HepG2 (cell line): ENCODE results near the gene LRRIQ4. TPM values are rescaled to one million over a fixed set of nuclear protein-coding genes. Genes with fewer than 3 reads are reported as not detected.

Experiments used
- ARHGAP35 ChIP-seq: sonication (generic); formaldehyde crosslinking; IDR thresholded peaks from 2 replicates; pipeline ENCODE4 v1.9.0; 2022; ENCODE audit warnings: mild to moderate bottlenecking, inconsistent platforms, moderate library complexity, missing genetic modification reagents, borderline replicate concordance
- ARNT2 ChIP-seq: sonication (generic); formaldehyde crosslinking; IDR thresholded peaks from 2 replicates; pipeline ENCODE4 v1.8.0; 2022; ENCODE audit warnings: mild to moderate bottlenecking, low read depth, missing genetic modification reagents, moderate library complexity
- GABPA ChIP-seq, 2 experiments: IDR thresholded peaks; 2 replicates each; pipeline ENCODE4 v1.6.1; 2011 to 2016; ENCODE audit warnings: low read depth in 2 of 2, low read length in 1 of 2, missing biosample characterization in 1 of 2, missing genetic modification characterization in 1 of 2
- HNRNPH1 ChIP-seq: fragments of 200-400 bp; formaldehyde crosslinking; optimal IDR thresholded peaks from 2 replicates; pipeline ENCODE3; 2017; ENCODE audit warnings: mild to moderate bottlenecking, low read depth, low read length
- HOXA3 ChIP-seq: sonication (generic); formaldehyde crosslinking; IDR thresholded peaks from 2 replicates; pipeline ENCODE4 v1.5.0; 2020; ENCODE audit warnings: missing genetic modification reagents
- MED1 ChIP-seq: sonication (generic); formaldehyde crosslinking; IDR thresholded peaks from 2 replicates; pipeline ENCODE4 v1.4.0; 2020; ENCODE audit warnings: missing genetic modification reagents
- SALL1 ChIP-seq: sonication (generic); formaldehyde crosslinking; IDR thresholded peaks from 2 replicates; pipeline ENCODE4 v1.8.0; 2022; ENCODE audit warnings: mild to moderate bottlenecking, missing genetic modification reagents
- SMC3 ChIP-seq: IDR thresholded peaks from 2 replicates; pipeline ENCODE4 v1.6.1; 2011; ENCODE audit warnings: low read length, improper control_type of control experiment
- SOX5 ChIP-seq: IDR thresholded peaks from 2 replicates; pipeline ENCODE4 v1.6.1; 2016; ENCODE audit warnings: borderline replicate concordance
- TARDBP ChIP-seq: sonication (generic); formaldehyde crosslinking; IDR thresholded peaks from 2 replicates; pipeline ENCODE4 v1.8.0; 2022; ENCODE audit warnings: mild to moderate bottlenecking, missing genetic modification reagents
- TCF7 ChIP-seq: sonication (generic); IDR thresholded peaks from 2 replicates; pipeline ENCODE4 v1.6.1; 2016; ENCODE audit warnings: antibody characterized with exemption, low read depth
- WIZ ChIP-seq: sonication (generic); formaldehyde crosslinking; IDR thresholded peaks from 2 replicates; pipeline ENCODE4 v1.5.1; 2020; ENCODE audit warnings: mild to moderate bottlenecking, missing genetic modification reagents
- ZNF383 ChIP-seq: sonication (generic); formaldehyde crosslinking; IDR thresholded peaks from 2 replicates; pipeline ENCODE4 v1.4.0; 2020; ENCODE audit warnings: missing genetic modification reagents, mild to moderate bottlenecking, borderline replicate concordance
- ZNF567 ChIP-seq: sonication (generic); formaldehyde crosslinking; IDR thresholded peaks from 2 replicates; pipeline ENCODE4 v1.8.1; 2023; ENCODE audit warnings: mild to moderate bottlenecking, missing genetic modification reagents, borderline replicate concordance
- polyA plus RNA-seq, 8 experiments: library from polyadenylated mRNA; depleted of rRNA in 3 of 8; stranded (reverse) in 7 of 8; unstranded in 1 of 8; fragments of >200 nt; fragmentation: Illumina TruSeq in 4 of 8; extraction: Trizol in 4 of 8; gene quantifications; 2 replicates each; pipeline versions ENCODE4 v1.2.1 to v1.2.3, GENCODE V29; 2011 to 2016; ENCODE audit warnings: low read depth in 4 of 8, missing spikeins in 1 of 8, mixed read lengths in 1 of 8; ENCODE audit not compliant: insufficient read depth in 1 of 8
- total RNA-seq, 5 experiments: library from RNA; depleted of rRNA; stranded (reverse); fragments of >200 nt; fragmentation: Illumina TruSeq; extraction: Trizol; gene quantifications; 2 replicates each; pipeline ENCODE4 v1.2.3, GENCODE V29; 2016; ENCODE audit warnings: low read depth in 1 of 5
- TF ChIP-seq, protein P1 (sequence below): sonication (generic); formaldehyde crosslinking; IDR thresholded peaks from 2 replicates; pipeline ENCODE4 v1.4.0; 2020; ENCODE audit warnings: low read depth, mild to moderate bottlenecking, missing genetic modification reagents
- TF ChIP-seq, protein P2 (sequence below): sonication (generic); formaldehyde crosslinking; IDR thresholded peaks from 2 replicates; pipeline ENCODE4 v1.5.1; 2020; ENCODE audit warnings: mild to moderate bottlenecking, missing genetic modification reagents, moderate library complexity
- TF ChIP-seq, protein P3 (sequence below): sonication (generic); formaldehyde crosslinking; IDR thresholded peaks from 2 replicates; pipeline ENCODE4 v1.8.0; 2022; ENCODE audit warnings: mild to moderate bottlenecking, missing genetic modification reagents, moderate library complexity
- TF ChIP-seq, protein P4 (sequence below): sonication (generic); formaldehyde crosslinking; IDR thresholded peaks from 2 replicates; pipeline ENCODE4 v1.8.1; 2023; ENCODE audit warnings: mild to moderate bottlenecking, inconsistent platforms, moderate library complexity, missing genetic modification reagents, borderline replicate concordance
- TF ChIP-seq, protein P5 (sequence below): sonication (generic); formaldehyde crosslinking; IDR thresholded peaks from 2 replicates; pipeline ENCODE4 v1.5.1; 2020; ENCODE audit warnings: missing genetic modification reagents, mild to moderate bottlenecking, borderline replicate concordance

LRRIQ4 gene
- total and polyA plus RNA-seq, 2 of the 13 experiments (the other 11 are each of a cell fraction or from before 2014, with no cell fraction given): not detected

DNA sequence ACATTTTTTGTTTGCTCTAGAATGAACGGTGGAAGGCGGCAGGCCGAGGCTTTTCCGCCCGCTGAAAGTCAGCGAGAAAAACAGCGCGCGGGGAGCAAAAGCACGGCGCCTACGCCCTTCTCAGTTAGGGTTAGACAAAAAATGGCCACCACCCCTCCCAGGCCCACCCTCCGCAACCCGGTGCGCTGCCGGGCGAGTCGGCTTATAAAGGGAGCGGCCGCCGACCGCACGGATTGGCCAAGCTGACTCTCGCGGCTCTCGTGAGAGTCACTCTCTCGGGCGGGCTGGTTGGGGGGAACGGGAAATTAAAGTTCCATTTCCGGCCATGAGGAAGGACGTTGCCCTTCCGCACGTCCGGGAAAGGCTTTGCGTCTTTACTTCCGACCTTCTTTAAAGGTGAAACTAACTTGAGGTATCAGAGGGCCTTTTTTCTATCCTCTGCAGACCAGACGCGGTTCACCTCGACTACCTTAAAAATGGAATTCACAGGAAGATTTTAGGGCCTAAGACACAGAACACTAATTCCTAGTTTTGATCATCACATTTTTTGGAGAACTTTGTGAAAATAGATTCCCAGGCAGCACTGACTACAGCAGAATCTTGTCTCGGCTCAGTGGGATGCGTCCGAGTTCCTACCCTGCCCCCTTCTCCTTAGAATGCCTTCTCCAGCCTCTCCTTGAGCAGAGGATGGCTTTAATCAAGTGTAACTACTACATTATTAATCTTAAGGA is 47.6 kb upstream of the LRRIQ4 start, which contains the start of gene TERC (continued):
- TF ChIP-seq, protein P1, sequence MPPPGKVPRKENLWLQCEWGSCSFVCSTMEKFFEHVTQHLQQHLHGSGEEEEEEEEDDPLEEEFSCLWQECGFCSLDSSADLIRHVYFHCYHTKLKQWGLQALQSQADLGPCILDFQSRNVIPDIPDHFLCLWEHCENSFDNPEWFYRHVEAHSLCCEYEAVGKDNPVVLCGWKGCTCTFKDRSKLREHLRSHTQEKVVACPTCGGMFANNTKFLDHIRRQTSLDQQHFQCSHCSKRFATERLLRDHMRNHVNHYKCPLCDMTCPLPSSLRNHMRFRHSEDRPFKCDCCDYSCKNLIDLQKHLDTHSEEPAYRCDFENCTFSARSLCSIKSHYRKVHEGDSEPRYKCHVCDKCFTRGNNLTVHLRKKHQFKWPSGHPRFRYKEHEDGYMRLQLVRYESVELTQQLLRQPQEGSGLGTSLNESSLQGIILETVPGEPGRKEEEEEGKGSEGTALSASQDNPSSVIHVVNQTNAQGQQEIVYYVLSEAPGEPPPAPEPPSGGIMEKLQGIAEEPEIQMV: no peak
- TF ChIP-seq ZNF567: no peak
- peak; percentile 24; the same call in 1 of the 2 replicates for TF ChIP-seq TARDBP
- peak; percentile 65 for TF ChIP-seq GABPA (IDR thresholded peaks at IDR 0.05; ENCODE audit: low read depth, low read length)
- TF ChIP-seq GABPA (CRISPR knock-in tag; IDR thresholded peaks at IDR 0.05; ENCODE audit: low read depth): peak; percentile 93
- TF ChIP-seq HOXA3 (CRISPR knock-in tag): peak; percentile 74
- TF ChIP-seq, protein P2, sequence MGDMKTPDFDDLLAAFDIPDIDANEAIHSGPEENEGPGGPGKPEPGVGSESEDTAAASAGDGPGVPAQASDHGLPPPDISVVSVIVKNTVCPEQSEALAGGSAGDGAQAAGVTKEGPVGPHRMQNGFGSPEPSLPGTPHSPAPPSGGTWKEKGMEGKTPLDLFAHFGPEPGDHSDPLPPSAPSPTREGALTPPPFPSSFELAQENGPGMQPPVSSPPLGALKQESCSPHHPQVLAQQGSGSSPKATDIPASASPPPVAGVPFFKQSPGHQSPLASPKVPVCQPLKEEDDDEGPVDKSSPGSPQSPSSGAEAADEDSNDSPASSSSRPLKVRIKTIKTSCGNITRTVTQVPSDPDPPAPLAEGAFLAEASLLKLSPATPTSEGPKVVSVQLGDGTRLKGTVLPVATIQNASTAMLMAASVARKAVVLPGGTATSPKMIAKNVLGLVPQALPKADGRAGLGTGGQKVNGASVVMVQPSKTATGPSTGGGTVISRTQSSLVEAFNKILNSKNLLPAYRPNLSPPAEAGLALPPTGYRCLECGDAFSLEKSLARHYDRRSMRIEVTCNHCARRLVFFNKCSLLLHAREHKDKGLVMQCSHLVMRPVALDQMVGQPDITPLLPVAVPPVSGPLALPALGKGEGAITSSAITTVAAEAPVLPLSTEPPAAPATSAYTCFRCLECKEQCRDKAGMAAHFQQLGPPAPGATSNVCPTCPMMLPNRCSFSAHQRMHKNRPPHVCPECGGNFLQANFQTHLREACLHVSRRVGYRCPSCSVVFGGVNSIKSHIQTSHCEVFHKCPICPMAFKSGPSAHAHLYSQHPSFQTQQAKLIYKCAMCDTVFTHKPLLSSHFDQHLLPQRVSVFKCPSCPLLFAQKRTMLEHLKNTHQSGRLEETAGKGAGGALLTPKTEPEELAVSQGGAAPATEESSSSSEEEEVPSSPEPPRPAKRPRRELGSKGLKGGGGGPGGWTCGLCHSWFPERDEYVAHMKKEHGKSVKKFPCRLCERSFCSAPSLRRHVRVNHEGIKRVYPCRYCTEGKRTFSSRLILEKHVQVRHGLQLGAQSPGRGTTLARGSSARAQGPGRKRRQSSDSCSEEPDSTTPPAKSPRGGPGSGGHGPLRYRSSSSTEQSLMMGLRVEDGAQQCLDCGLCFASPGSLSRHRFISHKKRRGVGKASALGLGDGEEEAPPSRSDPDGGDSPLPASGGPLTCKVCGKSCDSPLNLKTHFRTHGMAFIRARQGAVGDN (CRISPR knock-in tag): peak; percentile 67
- TF ChIP-seq, protein P3, sequence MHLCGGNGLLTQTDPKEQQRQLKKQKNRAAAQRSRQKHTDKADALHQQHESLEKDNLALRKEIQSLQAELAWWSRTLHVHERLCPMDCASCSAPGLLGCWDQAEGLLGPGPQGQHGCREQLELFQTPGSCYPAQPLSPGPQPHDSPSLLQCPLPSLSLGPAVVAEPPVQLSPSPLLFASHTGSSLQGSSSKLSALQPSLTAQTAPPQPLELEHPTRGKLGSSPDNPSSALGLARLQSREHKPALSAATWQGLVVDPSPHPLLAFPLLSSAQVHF (CRISPR knock-in tag): no peak
- no peak for TF ChIP-seq ARNT2 (CRISPR knock-in tag)
- peak; percentile 99 for TF ChIP-seq HNRNPH1
- TF ChIP-seq SALL1 (CRISPR knock-in tag): peak; percentile 16; the same call in 1 of the 2 replicates
- peak; percentile 60; the same call in 1 of the 2 replicates for TF ChIP-seq WIZ (CRISPR knock-in tag)
- TF ChIP-seq ZNF383 (CRISPR knock-in tag): no peak
- TF ChIP-seq TCF7: no peak
- no peak for TF ChIP-seq SOX5 (CRISPR knock-in tag)
- 0 out of 2 replicates have a peak, but pooled peaks have one; percentile 14 for TF ChIP-seq MED1 (CRISPR knock-in tag)
- TF ChIP-seq, protein P4, sequence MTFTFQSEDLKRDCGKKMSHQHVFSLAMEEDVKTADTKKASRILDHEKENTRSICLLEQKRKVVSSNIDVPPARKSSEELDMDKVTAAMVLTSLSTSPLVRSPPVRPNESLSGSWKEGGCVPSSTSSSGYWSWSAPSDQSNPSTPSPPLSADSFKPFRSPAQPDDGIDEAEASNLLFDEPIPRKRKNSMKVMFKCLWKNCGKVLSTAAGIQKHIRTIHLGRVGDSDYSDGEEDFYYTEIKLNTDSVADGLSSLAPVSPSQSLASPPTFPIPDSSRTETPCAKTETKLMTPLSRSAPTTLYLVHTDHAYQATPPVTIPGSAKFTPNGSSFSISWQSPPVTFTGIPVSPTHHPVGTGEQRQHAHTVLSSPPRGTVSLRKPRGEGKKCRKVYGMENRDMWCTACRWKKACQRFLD (CRISPR knock-in tag): no peak
- 0 out of 2 replicates have a peak, but pooled peaks have one; percentile 17 for TF ChIP-seq ARHGAP35
- TF ChIP-seq SMC3: no peak
- TF ChIP-seq, protein P5, sequence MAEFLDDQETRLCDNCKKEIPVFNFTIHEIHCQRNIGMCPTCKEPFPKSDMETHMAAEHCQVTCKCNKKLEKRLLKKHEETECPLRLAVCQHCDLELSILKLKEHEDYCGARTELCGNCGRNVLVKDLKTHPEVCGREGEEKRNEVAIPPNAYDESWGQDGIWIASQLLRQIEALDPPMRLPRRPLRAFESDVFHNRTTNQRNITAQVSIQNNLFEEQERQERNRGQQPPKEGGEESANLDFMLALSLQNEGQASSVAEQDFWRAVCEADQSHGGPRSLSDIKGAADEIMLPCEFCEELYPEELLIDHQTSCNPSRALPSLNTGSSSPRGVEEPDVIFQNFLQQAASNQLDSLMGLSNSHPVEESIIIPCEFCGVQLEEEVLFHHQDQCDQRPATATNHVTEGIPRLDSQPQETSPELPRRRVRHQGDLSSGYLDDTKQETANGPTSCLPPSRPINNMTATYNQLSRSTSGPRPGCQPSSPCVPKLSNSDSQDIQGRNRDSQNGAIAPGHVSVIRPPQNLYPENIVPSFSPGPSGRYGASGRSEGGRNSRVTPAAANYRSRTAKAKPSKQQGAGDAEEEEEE: no peak
